Limb (tissue), 2 donors: ENCODE data around the gene ADCY3.

Experiments
- DNase-seq, 2 donors: peaks; one replicate each; pipeline ENCODE4 v3.0.0-alpha.2; 2016; ENCODE audit errors: extremely low spot score in 2 of 2

The ADCY3 gene

GRCh38 chr2:24920098-24920808 is at the start of gene ADCY3:
Gene ADCY3, minus strand, starts transcription at chr2:24920237. Its CDS starts 1,250 bp downstream, at chr2:24918987.
- peak; percentile 46 to 81 for DNase-seq

DNA sequence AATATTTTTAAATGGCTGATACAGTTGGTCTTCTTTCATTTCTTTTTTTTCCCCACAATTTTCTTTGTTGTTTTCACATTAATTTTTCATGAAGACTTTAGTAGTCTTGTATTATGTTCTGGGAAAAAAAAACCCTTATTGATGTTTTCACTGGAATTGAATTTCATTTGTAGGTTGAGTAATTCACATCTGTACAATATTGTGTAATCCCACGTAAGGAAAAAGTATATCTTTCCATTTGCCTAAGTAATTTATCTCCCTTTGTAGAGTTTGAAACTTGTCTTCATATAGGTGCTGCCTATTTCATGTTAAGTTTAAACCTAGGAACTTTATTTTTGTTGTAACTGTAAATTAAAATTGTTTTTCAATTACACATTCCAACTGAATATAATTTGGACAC is 49.7 kb upstream of the ADCY3 start:
- no peak for DNase-seq

DNA sequence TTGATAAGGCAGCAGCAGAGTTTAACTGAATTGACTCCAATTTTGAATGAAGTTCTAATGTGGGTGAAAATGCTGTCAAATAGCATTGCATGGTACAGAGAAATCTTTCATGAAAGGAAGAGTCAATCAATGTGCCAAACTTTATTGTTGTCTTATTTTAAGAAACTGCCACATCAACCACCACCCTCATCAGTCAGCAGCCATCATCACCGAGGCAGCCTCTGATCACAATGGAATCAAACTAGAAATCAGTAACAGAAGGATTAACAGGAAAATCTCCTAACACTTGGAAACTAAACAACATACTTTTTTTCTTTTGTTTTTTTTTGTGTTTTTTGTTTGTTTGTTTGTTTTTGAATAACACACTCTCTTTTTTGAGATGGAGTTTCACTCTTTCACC is 41.9 kb upstream of the ADCY3 start:
- no peak for DNase-seq

GRCh38 chr2:24959761-24960160 is 39.7 kb upstream of the ADCY3 start:
- no peak for DNase-seq

GRCh38 chr2:24958411-24958935 is 38.4 kb upstream of the ADCY3 start:
- DNase-seq: no peak

DNA sequence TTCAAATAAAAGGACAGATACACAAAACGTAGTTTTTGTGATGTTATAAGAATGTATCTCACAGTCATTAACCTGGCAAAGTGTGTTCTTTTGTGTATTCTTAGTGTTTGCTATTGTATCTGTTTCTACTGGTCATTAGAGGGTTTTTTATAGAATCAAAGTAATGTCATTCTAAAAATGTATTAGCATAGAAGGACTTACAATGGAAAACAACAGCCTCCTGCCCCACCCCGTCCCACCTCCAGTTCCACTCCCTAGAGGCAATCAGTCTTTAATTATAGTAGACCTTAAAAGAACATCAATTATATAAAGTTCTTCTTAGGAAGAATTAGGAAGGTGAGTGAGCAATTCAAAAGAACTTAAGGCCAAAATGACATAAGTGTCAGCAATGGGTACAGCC is 37.9 kb upstream of the ADCY3 start:
- DNase-seq: no peak

DNA sequence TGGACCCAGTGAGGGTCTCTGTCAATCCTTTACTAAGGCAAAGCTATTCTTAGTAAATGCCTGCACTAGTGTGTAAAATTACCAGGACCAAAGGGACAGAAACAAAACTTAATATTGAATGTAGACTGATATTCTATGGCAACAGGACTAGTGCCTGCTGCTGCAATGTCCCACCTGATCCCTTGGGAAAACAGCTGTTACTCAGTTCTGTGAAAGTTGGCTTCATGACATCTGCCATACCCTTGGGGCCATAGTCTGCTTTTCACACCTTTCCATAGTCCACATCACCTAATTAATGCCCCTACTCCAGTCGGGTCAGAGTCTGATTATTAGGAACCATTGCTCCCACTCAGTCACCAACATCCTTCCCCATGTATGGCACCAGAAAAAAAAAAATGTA is 37.2 kb upstream of the ADCY3 start:
- DNase-seq: no peak

GRCh38 chr2:24955921-24956320 is 35.9 kb upstream of the ADCY3 start:
- DNase-seq: no peak

DNA sequence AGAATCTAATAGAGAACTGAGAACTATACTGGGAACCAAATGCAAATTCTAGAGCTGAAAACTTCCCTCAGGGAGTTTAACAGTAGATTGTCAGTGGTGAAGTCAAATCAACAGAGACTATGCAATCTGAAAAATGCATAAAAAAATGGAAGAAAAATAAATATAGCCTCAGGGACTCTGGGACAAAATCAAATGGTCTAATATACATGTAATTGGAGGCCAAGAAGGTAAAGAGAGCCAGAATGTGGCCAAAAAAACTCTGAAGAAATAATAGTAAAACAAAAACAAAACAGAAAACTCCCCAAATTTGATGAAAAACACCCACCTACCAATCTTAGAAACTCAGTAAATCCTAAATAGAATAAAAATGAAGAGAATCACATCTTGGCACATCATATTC is 35.2 kb upstream of the ADCY3 start:
- no peak for DNase-seq

- DNase-seq: no peak
Measured at GRCh38 chr2:24950102-24950501, 30.1 kb upstream of the ADCY3 start.

DNA sequence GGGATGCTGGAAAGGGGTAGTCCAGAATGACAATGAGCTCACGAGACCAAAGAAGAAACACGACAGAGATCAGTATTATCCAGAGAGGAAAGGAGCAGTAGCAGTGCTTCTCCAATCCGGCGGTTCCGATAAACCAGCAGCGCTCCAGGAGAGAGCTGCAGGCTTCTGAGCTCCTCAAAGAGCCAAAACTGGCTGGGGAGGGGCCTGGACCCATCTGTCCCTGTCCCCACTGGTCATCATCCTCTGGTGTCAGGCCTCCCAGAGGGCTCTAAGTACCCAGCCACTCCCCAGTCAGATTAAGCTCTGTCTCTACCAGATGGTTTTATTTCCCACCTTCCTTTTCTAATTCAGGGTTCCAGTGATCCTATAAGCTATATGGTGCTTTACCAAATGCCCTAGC is 28.5 kb upstream of the ADCY3 start:
- DNase-seq: no peak

DNA sequence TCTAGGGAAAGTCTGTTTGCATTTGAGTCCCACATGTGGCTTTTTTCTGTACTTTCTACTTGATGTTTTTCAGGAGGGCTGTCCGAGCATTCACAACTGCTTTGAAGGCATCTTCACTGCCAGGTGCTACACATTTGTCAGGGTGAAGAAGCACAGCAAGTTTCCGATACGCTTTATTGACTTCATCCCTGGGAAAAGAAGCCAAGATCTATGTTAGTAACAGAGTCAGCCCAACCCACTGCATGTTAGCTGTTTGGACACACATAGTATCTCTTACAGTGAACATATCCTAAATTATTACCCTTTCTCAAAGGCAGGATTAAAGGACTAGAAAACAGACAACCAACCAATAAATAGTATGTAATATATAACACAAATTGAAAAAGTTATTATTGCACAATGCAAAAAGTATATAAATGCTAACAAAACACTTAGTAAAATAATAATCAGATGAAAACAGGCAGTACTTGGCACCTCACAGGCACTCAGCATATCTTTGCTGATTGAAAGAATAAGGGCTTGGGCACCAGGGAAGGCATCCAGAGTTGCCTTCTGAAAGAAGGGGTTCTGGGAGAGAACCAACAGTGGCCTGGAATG is 27.6 kb upstream of the ADCY3 start:
- DNase-seq: no peak

DNA sequence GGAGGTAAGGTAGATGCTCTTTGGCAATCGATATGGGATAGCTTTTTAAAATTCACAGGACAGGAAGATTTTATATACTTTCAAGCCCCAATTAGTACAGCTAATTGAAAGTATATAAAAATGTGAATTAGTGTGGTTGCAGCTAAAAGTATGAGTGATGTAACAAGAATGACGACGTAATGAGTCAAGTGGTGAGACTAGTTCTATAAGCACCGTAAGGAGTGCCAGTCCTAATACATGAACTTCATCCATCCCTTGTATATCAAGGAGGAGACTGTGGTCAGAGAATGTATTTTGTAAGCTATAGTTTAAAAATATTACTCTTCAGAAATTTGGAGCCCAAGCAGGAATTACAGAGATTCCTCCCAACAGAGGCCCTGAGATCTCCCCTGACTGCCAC is 25.9 kb upstream of the ADCY3 start:
- no peak for DNase-seq

- DNase-seq: no peak
Measured at GRCh38 chr2:24943427-24944053, 23.5 kb upstream of the ADCY3 start.

- DNase-seq: no peak
Measured at GRCh38 chr2:24939353-24939752, 19.3 kb upstream of the ADCY3 start.

- DNase-seq: no peak
Measured at GRCh38 chr2:24937236-24937635, 17.2 kb upstream of the ADCY3 start.

DNA sequence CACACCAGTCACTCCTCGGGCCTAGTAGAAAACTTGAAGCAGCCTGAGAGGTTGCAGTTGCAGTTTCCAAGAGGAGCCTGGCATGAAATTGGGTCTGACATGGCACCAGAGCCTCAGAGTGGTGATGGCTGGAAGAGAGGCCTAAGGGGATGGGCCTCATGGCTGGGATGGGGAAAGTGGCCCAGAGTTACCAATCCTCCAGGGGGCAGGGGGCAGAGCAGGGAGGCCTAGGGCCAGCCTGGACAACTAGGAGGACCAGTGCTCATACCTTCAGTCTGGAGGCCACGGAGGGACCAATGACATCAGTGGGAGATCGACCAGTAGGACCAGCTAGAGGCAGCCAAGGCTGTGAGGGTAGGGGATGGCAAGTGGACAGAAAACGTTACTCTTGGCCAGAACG is 15.1 kb upstream of the ADCY3 start:
- DNase-seq: no peak

DNA sequence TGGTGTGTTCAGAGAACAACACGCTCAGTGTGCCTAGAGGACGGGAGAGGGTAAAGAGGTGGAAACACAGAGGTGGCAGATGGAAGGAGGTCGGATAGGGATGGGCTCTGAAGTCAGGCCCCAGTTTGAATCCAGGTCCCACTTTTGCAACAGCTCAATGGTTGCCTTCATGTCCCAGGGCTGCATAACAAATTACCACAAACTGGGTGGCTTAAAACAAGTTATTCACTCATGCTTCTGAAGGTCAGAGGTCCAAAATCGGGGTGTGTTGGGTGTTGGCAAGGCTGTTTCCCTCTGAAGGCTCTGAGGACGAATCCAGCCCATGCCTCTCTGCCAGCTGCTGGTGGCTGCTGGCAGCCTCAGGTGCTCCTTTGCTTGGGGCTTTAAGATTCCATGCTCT is 12.7 kb upstream of the ADCY3 start:
- DNase-seq: no peak

DNA sequence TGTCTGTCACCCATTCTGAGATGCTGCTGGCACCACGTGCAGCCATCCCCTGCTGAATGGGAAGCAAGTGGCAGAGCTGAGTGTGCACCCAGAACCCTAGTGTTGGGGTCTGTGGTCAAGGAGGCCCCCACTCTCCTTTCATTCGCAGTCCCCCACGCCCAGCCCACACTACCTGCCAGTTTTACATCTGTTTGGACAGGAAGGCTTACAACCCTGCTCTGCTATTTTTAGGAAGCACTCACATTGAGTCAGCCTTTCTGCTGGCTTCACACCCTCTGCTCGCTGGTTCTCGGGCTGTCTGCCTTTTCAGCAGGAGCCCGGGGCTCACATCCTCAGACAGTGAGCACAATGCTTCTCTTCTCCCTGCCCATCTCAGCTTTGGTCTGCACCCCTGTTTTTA is 10.7 kb upstream of the ADCY3 start:
- DNase-seq: peak in 1 of 2 donors; percentile 5

DNA sequence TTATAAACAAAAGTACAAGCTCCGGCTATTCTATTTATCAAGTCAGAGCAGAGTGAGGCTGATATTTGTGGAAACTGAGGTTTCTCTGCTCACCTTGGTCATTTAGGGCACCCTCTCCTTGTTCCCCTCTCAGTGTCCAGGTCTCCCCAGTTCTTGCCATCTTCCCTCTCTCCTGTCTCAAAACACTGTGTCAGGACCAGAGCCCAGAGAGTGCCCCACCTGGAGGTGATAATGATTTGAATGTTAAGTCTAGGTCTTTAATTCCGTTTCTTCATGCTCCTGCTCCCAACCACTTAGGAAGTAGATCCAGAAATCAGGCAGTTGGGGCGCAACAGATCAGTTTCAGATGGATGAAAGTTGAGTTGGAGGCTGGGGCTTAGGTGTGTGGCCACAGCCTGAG is 9.2 kb upstream of the ADCY3 start:
- no peak for DNase-seq

DNA sequence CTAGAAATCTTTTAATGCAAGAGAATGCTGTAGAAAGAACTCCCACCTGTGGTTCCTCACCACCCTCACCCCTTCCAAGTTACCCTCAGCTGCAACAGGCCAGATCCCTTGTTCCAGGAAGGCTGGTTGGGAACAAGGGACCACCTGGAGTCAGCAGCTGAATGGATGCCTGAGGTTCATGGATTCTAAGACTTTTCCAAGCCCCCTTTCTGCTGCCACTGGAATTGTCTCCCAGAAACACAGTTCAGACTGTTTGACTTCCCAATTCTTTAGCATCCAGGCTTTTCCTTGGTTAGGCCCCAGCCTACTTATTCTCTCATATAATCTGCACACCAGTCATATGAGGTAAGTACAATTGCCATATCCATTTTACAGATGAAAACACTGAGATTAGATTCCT is 8.0 kb upstream of the ADCY3 start:
- DNase-seq: no peak

DNA sequence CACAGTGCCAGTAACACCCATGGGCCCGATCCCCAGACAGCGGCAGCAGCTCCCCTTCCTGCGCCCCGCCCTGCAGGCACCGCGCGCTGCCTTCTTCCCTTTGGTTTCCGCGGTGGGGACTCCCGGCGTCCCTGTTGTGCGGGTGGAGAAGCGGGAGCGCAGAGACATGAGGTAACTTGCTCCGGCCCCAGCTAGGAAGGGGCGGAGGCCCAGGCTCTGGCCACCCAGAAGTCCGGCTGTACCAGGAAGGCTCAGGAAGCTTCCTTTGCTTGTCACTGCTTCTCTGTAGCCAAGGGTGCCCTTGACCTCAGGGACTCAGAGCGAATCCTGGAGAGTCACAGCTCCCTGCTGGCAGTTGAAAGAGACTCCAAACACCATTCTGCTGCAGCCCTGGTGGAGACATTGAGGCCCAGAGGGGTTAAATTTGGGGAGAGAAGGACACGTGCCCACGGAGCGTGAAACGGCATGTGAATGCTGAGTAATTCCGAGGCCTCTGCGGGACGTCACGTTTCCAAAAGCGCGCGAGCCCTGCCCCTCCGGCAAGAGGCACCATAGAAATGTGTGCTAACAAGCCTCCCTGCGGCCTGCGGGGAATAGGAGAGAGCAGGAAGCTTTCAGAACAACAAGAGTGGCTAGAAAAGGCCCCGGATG is 6.7 kb upstream of the ADCY3 start:
- peak; percentile 24 to 57 for DNase-seq
